ENCODE measurements around the gene DPCD. TPM values are rescaled to one million over a fixed set of nuclear protein-coding genes. Genes with fewer than 3 reads are reported as not detected.

DPCD gene
- total RNA-seq, 6 experiments from 2014 or later, result 30.6 to 36.1 (median 32.5) TPM

- Mint-ChIP-seq H3K4me1 (ENCODE audit: low read depth) (no peaks in the 10 kb centered on the region; the same call in 1 of the 2 replicates), H3K4me3 (no peak overlapping the region), H3K9me3 (peaks cover 8% of the 10 kb centered on the region), H3K27ac (peak overlapping the region; percentile 14; the same call in 1 of the 2 replicates), H3K36me3 (ENCODE audit: low read depth) (no peaks in the 10 kb centered on the region), H3K27me3 (ENCODE audit: insufficient read depth) (peaks cover 2% of the 10 kb centered on the region)
- TF ChIP-seq CTCF (IDR thresholded peaks at IDR 0.05), result no peak
- no peak for DNase-seq
Observed at GRCh38 chr10:101577121-101577871, 10.8 kb upstream of the DPCD start.

- no peak for DNase-seq
- no peak for TF ChIP-seq CTCF (IDR thresholded peaks at IDR 0.05)
- Mint-ChIP-seq H3K27me3 (ENCODE audit: insufficient read depth) (no peaks in the 10 kb centered on the region; the same call in 1 of the 2 replicates), H3K36me3 (ENCODE audit: low read depth) (no peaks in the 10 kb centered on the region), H3K27ac (no peak overlapping the region), H3K4me1 (ENCODE audit: low read depth) (no peaks in the 10 kb centered on the region; the same call in 1 of the 2 replicates), H3K9me3 (no peaks in the 10 kb centered on the region), H3K4me3 (no peak overlapping the region)
Observed at GRCh38 chr10:101578192-101578591, 9.9 kb upstream of the DPCD start.

DNA sequence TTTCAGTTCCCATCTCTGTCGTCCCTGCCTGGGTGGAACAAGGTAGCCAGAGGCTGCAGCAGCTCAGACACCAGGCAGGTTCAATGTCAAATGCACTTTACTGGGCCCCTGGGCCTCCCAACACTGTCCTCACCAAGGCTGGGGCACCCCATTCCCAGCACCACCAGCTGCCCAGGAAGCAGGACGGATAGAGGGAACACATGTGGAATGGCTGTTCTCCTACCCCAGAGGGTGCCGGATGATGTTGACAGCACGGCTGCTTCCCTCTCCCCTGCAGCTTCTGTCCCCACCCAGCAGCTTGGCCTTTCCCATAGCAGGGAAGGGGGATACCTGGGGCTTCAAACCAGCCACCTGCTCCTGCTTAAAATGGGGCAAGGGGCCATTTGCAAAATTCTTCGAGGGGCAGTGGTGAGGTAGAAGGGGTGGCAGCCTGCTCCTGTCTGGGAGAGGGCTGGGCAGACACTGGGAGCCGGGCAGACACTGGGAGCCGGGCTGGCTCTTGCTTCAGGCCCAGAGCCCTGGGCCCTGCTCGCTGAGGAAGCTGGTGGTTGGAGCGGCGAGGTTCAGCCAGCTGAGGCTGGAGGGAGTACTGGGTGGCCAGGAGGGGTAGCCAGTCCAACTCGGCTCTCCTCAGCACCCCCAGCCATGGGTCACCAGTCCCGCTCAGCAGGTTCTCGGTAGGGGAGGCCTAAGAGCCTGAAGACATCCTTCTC lies 9.2 kb upstream of the DPCD start:
- Mint-ChIP-seq H3K4me3 (no peak overlapping the region), H3K36me3 (ENCODE audit: low read depth) (no peaks in the 10 kb centered on the region), H3K27me3 (ENCODE audit: insufficient read depth) (no peaks in the 10 kb centered on the region; the same call in 1 of the 2 replicates), H3K9me3 (no peaks in the 10 kb centered on the region), H3K27ac (no peak overlapping the region), H3K4me1 (ENCODE audit: low read depth) (no peaks in the 10 kb centered on the region; the same call in 1 of the 2 replicates)
- no peak for DNase-seq
- TF ChIP-seq CTCF (IDR thresholded peaks at IDR 0.05), result no peak

- no peak for TF ChIP-seq CTCF (IDR thresholded peaks at IDR 0.05)
- Mint-ChIP-seq H3K4me3 (no peak overlapping the region), H3K9me3 (no peaks in the 10 kb centered on the region), H3K36me3 (ENCODE audit: low read depth) (0 out of 2 replicates have a peak, but pooled peaks cover 1% of the 10 kb centered on the region), H3K4me1 (ENCODE audit: low read depth) (no peaks in the 10 kb centered on the region; the same call in 1 of the 2 replicates), H3K27me3 (ENCODE audit: insufficient read depth) (no peaks in the 10 kb centered on the region; the same call in 1 of the 2 replicates), H3K27ac (no peak overlapping the region)
- DNase-seq, result no peak
Observed at GRCh38 chr10:101579516-101579870, 8.6 kb upstream of the DPCD start.

- H3K4me3 Mint-ChIP-seq, result no peak overlapping the region
- peaks cover 10% of the 10 kb centered on the region; the same call in 1 of the 2 replicates for H3K36me3 Mint-ChIP-seq (ENCODE audit: low read depth)
- no peak for TF ChIP-seq CTCF (IDR thresholded peaks at IDR 0.05)
- no peak for DNase-seq
- no peaks in the 10 kb centered on the region; the same call in 1 of the 2 replicates for H3K4me1 Mint-ChIP-seq (ENCODE audit: low read depth)
- H3K27me3 Mint-ChIP-seq (ENCODE audit: insufficient read depth), result no peaks in the 10 kb centered on the region; the same call in 1 of the 2 replicates
- H3K27ac Mint-ChIP-seq, result no peak overlapping the region
- no peaks in the 10 kb centered on the region for H3K9me3 Mint-ChIP-seq
Observed at GRCh38 chr10:101580486-101581399, 7.4 kb upstream of the DPCD start.

All from HFFc6 (cell line).